Muscle layer of duodenum (tissue), 2 donors: Measurements from ENCODE around the gene RHOF.
"Not testable (repeated sequence)": the region's sequence is repeated elsewhere in the genome, so short reads cannot be mapped to it uniquely, and the experiment has no call there.

ENCODE experiments used
- H3K27ac ChIP-seq: one replicate; pipeline ENCODE4 v1.7.0; 2013; ENCODE audit warnings: mild to moderate bottlenecking, low read length
- H3K27me3 ChIP-seq: one replicate; pipeline ENCODE4 v1.7.0; 2013; ENCODE audit warnings: low read depth, mild to moderate bottlenecking, control low read depth, low read length
- H3K36me3 ChIP-seq, 2 donors: one replicate each; pipeline ENCODE4 v1.7.0; 2013; ENCODE audit warnings: low read length in 2 of 2, control low read depth in 1 of 2, mild to moderate bottlenecking in 1 of 2; ENCODE audit not compliant: insufficient read depth in 2 of 2, control insufficient read depth in 1 of 2
- H3K4me1 ChIP-seq, 2 donors: one replicate each; pipeline ENCODE4 v1.7.0; 2013; ENCODE audit warnings: low read length in 2 of 2, mild to moderate bottlenecking in 2 of 2, control low read depth in 1 of 2, moderate library complexity in 1 of 2; ENCODE audit not compliant: insufficient read depth in 2 of 2, control insufficient read depth in 1 of 2
- H3K4me3 ChIP-seq, 2 donors: one replicate each; pipeline ENCODE4 v1.7.0; 2013; ENCODE audit warnings: low read length in 2 of 2, low read depth in 1 of 2, mild to moderate bottlenecking in 1 of 2
- H3K9me3 ChIP-seq, 2 donors: one replicate each; pipeline ENCODE4 v1.7.0; 2013; ENCODE audit warnings: low read length in 2 of 2, control low read depth in 1 of 2, mild to moderate bottlenecking in 1 of 2; ENCODE audit not compliant: control insufficient read depth in 1 of 2
- donor health status: healthy.

The RHOF gene

GRCh38 chr12:121795034-121795968 is 1.8 kb upstream of the RHOF start:
- Histone ChIP-seq H3K4me3 (peak overlapping the region; percentile 53 to 71), H3K27ac (peak overlapping the region; percentile 86), H3K27me3 (no peaks in the 10 kb centered on the region), H3K36me3 (no peaks in the 10 kb centered on the region), H3K9me3 (no peaks in the 10 kb centered on the region), H3K4me1 (peaks cover 37 to 56% of the 10 kb centered on the region in 2 donors)

GRCh38 chr12:121794534-121795033 is 1.1 kb upstream of the RHOF start:
- H3K27ac ChIP-seq: peak overlapping the region; percentile 86
- no peaks in the 10 kb centered on the region for H3K9me3 ChIP-seq
- no peaks in the 10 kb centered on the region for H3K27me3 ChIP-seq
- no peaks in the 10 kb centered on the region for H3K36me3 ChIP-seq
- H3K4me3 ChIP-seq: peak overlapping the region; percentile 53 to 71
- H3K4me1 ChIP-seq: peaks cover 37 to 56% of the 10 kb centered on the region in 2 donors

GRCh38 chr12:121793838-121794533 is 498 bp upstream of the RHOF start:
- Histone ChIP-seq H3K9me3 (no peaks in the 10 kb centered on the region), H3K27me3 (no peaks in the 10 kb centered on the region), H3K4me1 (peaks cover 34 to 54% of the 10 kb centered on the region in 2 donors), H3K27ac (peak overlapping the region; percentile 86), H3K36me3 (no peaks in the 10 kb centered on the region), H3K4me3 (peak overlapping the region; percentile 53 to 71)

DNA sequence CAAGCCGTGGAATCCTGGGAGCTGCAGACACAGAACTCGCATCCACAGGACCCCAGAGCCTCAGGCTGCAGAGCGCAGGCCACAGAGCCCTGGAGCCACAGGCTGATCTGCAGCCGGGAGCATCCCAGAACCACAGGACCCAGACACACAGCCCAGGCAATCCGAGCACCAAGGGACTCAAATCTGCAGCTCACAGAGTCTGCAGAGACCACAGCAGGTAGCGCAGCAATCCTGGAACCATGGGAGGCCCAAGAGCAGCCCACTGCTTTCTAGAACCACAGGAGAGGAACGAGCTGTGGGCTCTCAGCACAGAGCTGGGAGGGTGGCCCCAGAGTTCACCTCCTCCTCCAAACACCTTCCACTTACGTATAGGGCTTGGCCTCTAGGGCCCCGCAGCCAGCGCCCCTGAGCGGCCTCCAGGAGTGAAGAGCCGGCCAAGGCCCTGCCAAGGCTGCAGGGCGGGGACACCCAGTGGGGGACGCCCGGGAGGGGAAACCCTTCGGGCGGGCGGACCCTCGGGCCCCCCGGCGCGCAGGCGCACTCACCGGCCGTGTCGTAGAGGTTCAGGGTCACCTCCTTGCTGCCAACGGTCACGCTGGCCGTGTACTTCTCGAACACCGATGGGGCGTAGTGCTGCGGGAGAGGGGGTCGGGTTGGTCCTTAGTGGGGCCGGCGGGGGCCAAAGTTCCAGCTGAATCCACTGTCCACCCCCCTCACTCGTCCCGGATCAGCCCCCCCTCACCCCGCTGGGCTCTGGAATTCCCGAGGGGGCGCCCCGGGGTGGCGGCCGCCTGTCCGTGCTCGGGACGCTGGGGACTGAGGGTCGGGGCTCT is 665 bp downstream of the RHOF start:
- Histone ChIP-seq H3K27ac (no peak overlapping the region), H3K27me3 (no peaks in the 10 kb centered on the region), H3K4me3 (peak overlapping the region; percentile 53 to 71), H3K36me3 (no peaks in the 10 kb centered on the region), H3K4me1 (peaks cover 22 to 43% of the 10 kb centered on the region in 2 donors), H3K9me3 (no peaks in the 10 kb centered on the region)

- Histone ChIP-seq H3K27me3 (no peaks in the 10 kb centered on the region), H3K4me3 (peak overlapping the region; percentile 30 to 71), H3K4me1 (peaks cover 16 to 34% of the 10 kb centered on the region in 2 donors), H3K27ac (no peak overlapping the region), H3K9me3 (no peaks in the 10 kb centered on the region), H3K36me3 (no peaks in the 10 kb centered on the region)
These were observed 1.6 kb downstream of the RHOF start for GRCh38 chr12:121791671-121792551.

DNA sequence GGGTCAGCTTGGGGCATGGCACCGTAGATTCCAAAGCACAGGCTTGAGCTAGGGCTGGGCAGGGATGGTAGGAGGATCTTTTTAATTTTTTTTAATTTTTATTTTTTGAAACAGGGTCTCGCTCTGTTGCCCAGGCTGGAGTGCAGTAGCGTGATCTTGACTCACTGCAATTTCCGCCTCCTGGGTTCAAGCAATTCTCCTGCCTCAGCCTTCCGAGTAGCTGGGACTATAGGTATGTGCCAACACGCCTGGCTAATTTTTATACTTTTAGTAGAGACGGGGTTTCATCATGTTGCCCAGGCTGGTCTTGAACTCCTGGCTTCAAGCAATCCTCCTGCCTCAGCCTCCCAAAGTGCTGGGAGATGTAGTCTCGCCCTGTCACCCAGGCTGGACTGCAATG is 2.7 kb downstream of the RHOF start:
- peaks cover 13 to 22% of the 10 kb centered on the region in 2 donors for H3K4me1 ChIP-seq
- not testable (repeated sequence) for H3K4me3 ChIP-seq, H3K27me3 ChIP-seq, H3K36me3 ChIP-seq, H3K9me3 ChIP-seq
- H3K27ac ChIP-seq: peak overlapping the region; percentile 54

DNA sequence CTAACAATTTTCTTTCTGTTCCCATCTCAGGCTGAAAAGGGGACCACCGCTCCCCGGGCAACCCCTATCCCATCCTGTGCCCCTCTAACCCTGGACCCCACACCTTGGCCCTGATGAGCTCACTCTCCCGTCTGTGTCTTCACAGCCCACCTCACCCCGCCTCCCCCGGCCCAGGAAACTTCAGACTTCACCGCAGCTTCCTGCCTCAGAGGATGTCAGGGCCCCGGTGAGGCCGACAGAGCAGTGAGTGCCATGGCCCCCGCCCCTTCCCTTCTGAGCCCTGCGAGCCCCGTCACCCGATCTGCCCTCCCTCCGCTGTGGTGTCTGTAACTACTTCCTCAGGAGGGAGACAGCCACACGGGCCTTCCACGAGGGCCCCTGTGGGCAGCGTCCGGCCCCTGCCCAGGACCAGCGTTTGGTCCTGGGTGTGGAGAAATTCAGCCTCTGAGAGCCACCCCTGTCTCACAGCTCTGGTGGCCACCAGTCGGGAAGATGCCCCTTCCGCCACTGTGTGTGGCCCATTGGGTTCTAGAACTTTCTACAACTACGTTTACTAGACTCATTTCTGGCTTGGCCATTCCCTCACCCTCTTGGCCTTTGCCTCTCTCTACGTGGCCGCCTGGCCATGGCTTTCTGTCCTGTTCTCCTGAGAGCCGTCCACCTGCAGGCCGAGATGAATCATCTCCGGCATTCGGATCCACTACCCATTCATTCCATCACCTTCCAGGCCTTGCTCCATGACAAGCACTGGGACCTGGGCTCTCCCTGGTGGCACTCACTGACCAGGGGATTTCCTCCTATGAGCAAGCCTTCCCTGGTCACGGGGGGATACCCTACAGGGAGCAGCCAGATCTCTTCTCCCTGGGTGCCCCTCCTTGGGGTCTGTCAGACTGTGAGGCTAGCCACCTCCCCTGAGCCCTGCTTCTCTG is 3.4 kb downstream of the RHOF start:
- H3K9me3 ChIP-seq: no peaks in the 10 kb centered on the region
- peak overlapping the region in 1 of 2 donors; percentile 1 for H3K4me3 ChIP-seq
- H3K27me3 ChIP-seq: no peaks in the 10 kb centered on the region
- no peaks in the 10 kb centered on the region for H3K36me3 ChIP-seq
- H3K27ac ChIP-seq: peak overlapping the region; percentile 54
- H3K4me1 ChIP-seq: peaks cover 7 to 15% of the 10 kb centered on the region in 2 donors

- Histone ChIP-seq H3K4me1 (peaks cover 0 to 8% of the 10 kb centered on the region in 2 donors), H3K36me3 (no peaks in the 10 kb centered on the region), H3K27me3 (no peaks in the 10 kb centered on the region), H3K4me3 (no peak overlapping the region), H3K9me3 (no peaks in the 10 kb centered on the region), H3K27ac (no peak overlapping the region)
These were observed 4.2 kb downstream of the RHOF start for GRCh38 chr12:121789233-121789781.

- Histone ChIP-seq H3K27ac (no peak overlapping the region), H3K36me3 (no peaks in the 10 kb centered on the region), H3K4me1 (no peaks in the 10 kb centered on the region), H3K4me3 (no peak overlapping the region), H3K9me3 (no peaks in the 10 kb centered on the region), H3K27me3 (no peaks in the 10 kb centered on the region)
These were observed 5.2 kb downstream of the RHOF start for GRCh38 chr12:121788176-121788818.
